HEK293 (cell line): ENCODE data around the gene USP36.

Experiments used
- GFI1B ChIP-seq: fragments of 450-650 bp; formaldehyde crosslinking; IDR thresholded peaks from 2 replicates; pipeline ENCODE4 v1.5.1; 2016; ENCODE audit warnings: missing biosample characterization, missing genetic modification characterization
- HOXD13 ChIP-seq: sonication (generic); formaldehyde crosslinking; IDR thresholded peaks from 2 replicates; pipeline ENCODE4 v1.8.0; 2022; ENCODE audit warnings: missing genetic modification reagents, borderline replicate concordance
- YY1 ChIP-seq: fragments of 450-650 bp; formaldehyde crosslinking; IDR thresholded peaks from 2 replicates; pipeline ENCODE4 v1.5.1; 2018; ENCODE audit warnings: missing biosample characterization, missing genetic modification characterization
- ZNF19 ChIP-seq: fragments of 450-650 bp; formaldehyde crosslinking; IDR thresholded peaks from 2 replicates; pipeline ENCODE4; 2016; ENCODE audit warnings: missing biosample characterization, missing genetic modification characterization, low read depth
- ZNF302 ChIP-seq: fragments of 450-650 bp; formaldehyde crosslinking; IDR thresholded peaks from 2 replicates; pipeline ENCODE4 v1.5.1; 2016; ENCODE audit warnings: missing biosample characterization, missing genetic modification characterization, low read depth
- ZNF391 ChIP-seq: fragments of 450-650 bp; formaldehyde crosslinking; IDR thresholded peaks from 2 replicates; pipeline ENCODE4 v1.5.1; 2016; ENCODE audit warnings: low read depth, missing biosample characterization, missing genetic modification characterization, borderline replicate concordance
- ZNF792 ChIP-seq: fragments of 450-650 bp; formaldehyde crosslinking; IDR thresholded peaks from 2 replicates; pipeline ENCODE4 v1.5.1; 2016; ENCODE audit warnings: missing biosample characterization, missing genetic modification characterization
- TF ChIP-seq, protein P1 (sequence below): fragments of 450-650 bp; formaldehyde crosslinking; IDR thresholded peaks from 2 replicates; pipeline ENCODE4 v1.5.1; 2016; ENCODE audit warnings: missing biosample characterization, missing genetic modification characterization
- TF ChIP-seq, protein P2 (sequence below): fragments of 450-650 bp; formaldehyde crosslinking; IDR thresholded peaks from 2 replicates; pipeline ENCODE4 v1.5.1; 2017; ENCODE audit warnings: missing biosample characterization, mild to moderate bottlenecking, missing genetic modification characterization, moderate library complexity

DNA sequence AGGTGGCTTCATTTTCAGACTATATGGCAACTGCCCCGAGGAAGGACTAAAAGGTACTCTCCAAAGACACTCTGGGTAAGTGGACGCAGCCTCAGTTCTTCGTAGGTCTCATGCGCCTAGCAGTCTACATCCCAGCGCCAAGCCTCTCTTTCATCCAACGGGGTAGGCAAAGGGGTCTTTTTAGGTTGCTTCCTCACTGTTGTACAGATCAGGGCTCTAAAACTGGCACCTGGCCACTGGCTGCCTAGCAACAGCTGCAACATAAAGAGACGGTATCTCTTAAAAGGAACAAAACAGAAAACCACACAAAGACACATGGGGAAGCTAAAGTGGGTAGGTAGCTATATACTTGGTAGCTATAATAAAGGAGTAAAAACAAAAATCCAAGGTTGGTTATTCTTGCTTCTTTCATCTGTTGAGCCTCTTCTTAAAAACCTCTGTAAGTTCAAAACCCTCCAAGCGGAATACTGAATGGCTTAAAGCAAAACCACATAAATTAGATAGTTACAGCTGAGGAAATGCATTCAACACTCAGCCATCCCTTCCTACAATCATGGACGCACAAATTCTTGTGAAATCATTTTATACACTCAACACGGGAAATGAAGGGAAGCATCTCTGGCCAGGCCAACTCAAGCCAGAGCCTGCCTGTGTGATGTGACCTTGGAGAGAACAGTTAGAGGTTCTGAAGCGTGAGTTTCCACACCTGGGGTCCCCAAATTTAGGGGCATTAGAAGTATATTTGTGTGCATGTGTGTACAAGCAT lies 81.2 kb downstream of the USP36 start:
- no peak for TF ChIP-seq ZNF302
- TF ChIP-seq, protein P1, sequence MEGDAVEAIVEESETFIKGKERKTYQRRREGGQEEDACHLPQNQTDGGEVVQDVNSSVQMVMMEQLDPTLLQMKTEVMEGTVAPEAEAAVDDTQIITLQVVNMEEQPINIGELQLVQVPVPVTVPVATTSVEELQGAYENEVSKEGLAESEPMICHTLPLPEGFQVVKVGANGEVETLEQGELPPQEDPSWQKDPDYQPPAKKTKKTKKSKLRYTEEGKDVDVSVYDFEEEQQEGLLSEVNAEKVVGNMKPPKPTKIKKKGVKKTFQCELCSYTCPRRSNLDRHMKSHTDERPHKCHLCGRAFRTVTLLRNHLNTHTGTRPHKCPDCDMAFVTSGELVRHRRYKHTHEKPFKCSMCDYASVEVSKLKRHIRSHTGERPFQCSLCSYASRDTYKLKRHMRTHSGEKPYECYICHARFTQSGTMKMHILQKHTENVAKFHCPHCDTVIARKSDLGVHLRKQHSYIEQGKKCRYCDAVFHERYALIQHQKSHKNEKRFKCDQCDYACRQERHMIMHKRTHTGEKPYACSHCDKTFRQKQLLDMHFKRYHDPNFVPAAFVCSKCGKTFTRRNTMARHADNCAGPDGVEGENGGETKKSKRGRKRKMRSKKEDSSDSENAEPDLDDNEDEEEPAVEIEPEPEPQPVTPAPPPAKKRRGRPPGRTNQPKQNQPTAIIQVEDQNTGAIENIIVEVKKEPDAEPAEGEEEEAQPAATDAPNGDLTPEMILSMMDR (tag by site-specific recombination): no peak
- no peak for TF ChIP-seq ZNF391 (tag by site-specific recombination)
- TF ChIP-seq YY1 (tag by site-specific recombination): no peak
- no peak for TF ChIP-seq ZNF19 (tag by site-specific recombination)
- TF ChIP-seq, protein P2, sequence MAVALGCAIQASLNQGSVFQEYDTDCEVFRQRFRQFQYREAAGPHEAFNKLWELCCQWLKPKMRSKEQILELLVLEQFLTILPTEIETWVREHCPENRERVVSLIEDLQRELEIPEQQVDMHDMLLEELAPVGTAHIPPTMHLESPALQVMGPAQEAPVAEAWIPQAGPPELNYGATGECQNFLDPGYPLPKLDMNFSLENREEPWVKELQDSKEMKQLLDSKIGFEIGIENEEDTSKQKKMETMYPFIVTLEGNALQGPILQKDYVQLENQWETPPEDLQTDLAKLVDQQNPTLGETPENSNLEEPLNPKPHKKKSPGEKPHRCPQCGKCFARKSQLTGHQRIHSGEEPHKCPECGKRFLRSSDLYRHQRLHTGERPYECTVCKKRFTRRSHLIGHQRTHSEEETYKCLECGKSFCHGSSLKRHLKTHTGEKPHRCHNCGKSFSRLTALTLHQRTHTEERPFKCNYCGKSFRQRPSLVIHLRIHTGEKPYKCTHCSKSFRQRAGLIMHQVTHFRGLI (tag by site-specific recombination): no peak
- TF ChIP-seq GFI1B (tag by site-specific recombination): no peak
- no peak for TF ChIP-seq HOXD13 (CRISPR knock-in tag)
- TF ChIP-seq ZNF792 (tag by site-specific recombination): no peak
